ENCODE data around the gene ERFL. TPM values are rescaled to one million over a fixed set of nuclear protein-coding genes. Genes with fewer than 3 reads are reported as not detected.
A peak's percentile ranks its signal among the peaks of the same experiment; 100 is the strongest.

ERFL gene
- polyA plus RNA-seq, 1 of the 3 experiments (the other 2 are of a cell fraction): 0.07 TPM

GRCh38 chr19:41911889-41912731, 16.1 kb downstream of the ERFL start:
- ChIA-PET POLR2A (interaction anchor here (0.6 to 1.1 kb wide), 3 partner anchors 12 to 21 kb away, joined by 3 to 4 read pairs (median 3); no protein-coding TSS in a partner anchor), CTCF (interaction anchor here (1.0 to 1.4 kb wide), 3 partner anchors 20 to 123 kb away, joined by 3 to 4 read pairs (median 3); no protein-coding TSS in a partner anchor)
- H3K4me1 ChIP-seq (ENCODE audit: control insufficient read depth in 1 of 2, insufficient read depth in 2 of 2, low read depth in 1 of 2, low read length in 1 of 2): peaks cover 0 to 2% of the 10 kb centered on the region in 2 experiments; a peak in 1 of 4 replicates
- peaks cover 0 to 2% of the 10 kb centered on the region in 2 experiments for H3K36me3 ChIP-seq (replicated peaks in 1 of 2; ENCODE audit: control insufficient read depth in 1 of 2, insufficient read depth in 2 of 2, low read length in 1 of 2)
- no peak overlapping the region for H2AFZ ChIP-seq (ENCODE audit: low read depth)
- H3K9me3 ChIP-seq: no peaks in the 10 kb centered on the region
- no peak for DNase-seq
- H3K27ac ChIP-seq (ENCODE audit: low read depth in 2 of 2, low read length in 1 of 2): no peak overlapping the region
- no peaks in the 10 kb centered on the region for H3K79me2 ChIP-seq (ENCODE audit: insufficient read depth)
- no peaks in the 10 kb centered on the region for H4K20me1 ChIP-seq (ENCODE audit: insufficient read depth)
- no peak overlapping the region for H3K4me2 ChIP-seq
- 43% methylated on average over 22 of the region's 29 CpGs for WGBS (ENCODE audit: low lambda C conversion rate)
- no peak overlapping the region for H3K9ac ChIP-seq
- H3F3A ChIP-seq (replicated peaks; ENCODE audit: insufficient read depth): peaks cover 3% of the 10 kb centered on the region
- TF ChIP-seq ELF1 (IDR thresholded peaks at IDR 0.05) (no peak), MEF2A (IDR thresholded peaks at IDR 0.05; ENCODE audit: borderline replicate concordance, low read depth) (no peak), GABPA (IDR thresholded peaks at IDR 0.05; ENCODE audit: low read depth) (no peak), JUND (IDR thresholded peaks at IDR 0.05) (no peak), YY1 (IDR thresholded peaks at IDR 0.05; ENCODE audit: low read depth) (no peak), POLR2AphosphoS5 (IDR thresholded peaks at IDR 0.05; ENCODE audit: low read depth, low read length) (peak; percentile 3; the same call in 1 of the 2 replicates), NFIC (IDR thresholded peaks at IDR 0.05; ENCODE audit: borderline replicate concordance) (no peak), TAF1 (IDR thresholded peaks at IDR 0.05; ENCODE audit: borderline replicate concordance, low read depth, low read length) (no peak), GATA2 (CRISPR knock-in tag; IDR thresholded peaks at IDR 0.05) (no peak), SMC3 (IDR thresholded peaks at IDR 0.05; ENCODE audit: low read depth, low read length) (no peak), SIN3A (IDR thresholded peaks at IDR 0.05; ENCODE audit: borderline replicate concordance, low read depth, low read length) (0 out of 2 replicates have a peak, but pooled peaks have one; percentile 17), FOXM1 (IDR thresholded peaks at IDR 0.05; ENCODE audit: low read depth) (no peak), EP300 (IDR thresholded peaks at IDR 0.05; ENCODE audit: borderline replicate concordance in 1 of 2, low read depth in 1 of 2, low read length in 1 of 2) (no peak)
- TF ChIP-seq, protein P1, sequence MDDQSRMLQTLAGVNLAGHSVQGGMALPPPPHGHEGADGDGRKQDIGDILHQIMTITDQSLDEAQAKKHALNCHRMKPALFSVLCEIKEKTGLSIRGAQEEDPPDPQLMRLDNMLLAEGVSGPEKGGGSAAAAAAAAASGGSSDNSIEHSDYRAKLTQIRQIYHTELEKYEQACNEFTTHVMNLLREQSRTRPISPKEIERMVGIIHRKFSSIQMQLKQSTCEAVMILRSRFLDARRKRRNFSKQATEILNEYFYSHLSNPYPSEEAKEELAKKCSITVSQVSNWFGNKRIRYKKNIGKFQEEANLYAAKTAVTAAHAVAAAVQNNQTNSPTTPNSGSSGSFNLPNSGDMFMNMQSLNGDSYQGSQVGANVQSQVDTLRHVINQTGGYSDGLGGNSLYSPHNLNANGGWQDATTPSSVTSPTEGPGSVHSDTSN (IDR thresholded peaks at IDR 0.05): no peak
- TF ChIP-seq, protein P2, sequence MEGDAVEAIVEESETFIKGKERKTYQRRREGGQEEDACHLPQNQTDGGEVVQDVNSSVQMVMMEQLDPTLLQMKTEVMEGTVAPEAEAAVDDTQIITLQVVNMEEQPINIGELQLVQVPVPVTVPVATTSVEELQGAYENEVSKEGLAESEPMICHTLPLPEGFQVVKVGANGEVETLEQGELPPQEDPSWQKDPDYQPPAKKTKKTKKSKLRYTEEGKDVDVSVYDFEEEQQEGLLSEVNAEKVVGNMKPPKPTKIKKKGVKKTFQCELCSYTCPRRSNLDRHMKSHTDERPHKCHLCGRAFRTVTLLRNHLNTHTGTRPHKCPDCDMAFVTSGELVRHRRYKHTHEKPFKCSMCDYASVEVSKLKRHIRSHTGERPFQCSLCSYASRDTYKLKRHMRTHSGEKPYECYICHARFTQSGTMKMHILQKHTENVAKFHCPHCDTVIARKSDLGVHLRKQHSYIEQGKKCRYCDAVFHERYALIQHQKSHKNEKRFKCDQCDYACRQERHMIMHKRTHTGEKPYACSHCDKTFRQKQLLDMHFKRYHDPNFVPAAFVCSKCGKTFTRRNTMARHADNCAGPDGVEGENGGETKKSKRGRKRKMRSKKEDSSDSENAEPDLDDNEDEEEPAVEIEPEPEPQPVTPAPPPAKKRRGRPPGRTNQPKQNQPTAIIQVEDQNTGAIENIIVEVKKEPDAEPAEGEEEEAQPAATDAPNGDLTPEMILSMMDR (IDR thresholded peaks at IDR 0.05): no peak
- TF ChIP-seq, protein P3, sequence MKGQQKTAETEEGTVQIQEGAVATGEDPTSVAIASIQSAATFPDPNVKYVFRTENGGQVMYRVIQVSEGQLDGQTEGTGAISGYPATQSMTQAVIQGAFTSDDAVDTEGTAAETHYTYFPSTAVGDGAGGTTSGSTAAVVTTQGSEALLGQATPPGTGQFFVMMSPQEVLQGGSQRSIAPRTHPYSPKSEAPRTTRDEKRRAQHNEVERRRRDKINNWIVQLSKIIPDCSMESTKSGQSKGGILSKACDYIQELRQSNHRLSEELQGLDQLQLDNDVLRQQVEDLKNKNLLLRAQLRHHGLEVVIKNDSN (IDR thresholded peaks at IDR 0.05; ENCODE audit: borderline replicate concordance, low read depth): no peak
- no peak overlapping the region for H3K4me3 ChIP-seq (ENCODE audit: low read depth in 2 of 2, low read length in 1 of 2)
- peaks cover 41% of the 10 kb centered on the region for H3K27me3 ChIP-seq (ENCODE audit: insufficient read depth)
- H3K9me2 ChIP-seq: no peaks in the 10 kb centered on the region
